CD4-positive, alpha-beta T cell treated with Interleukin-10 for 1 hour (primary cell): Measurements from ENCODE around the gene ST6GALNAC2.
"Not testable (repeated sequence)": the region's sequence is repeated elsewhere in the genome, so short reads cannot be mapped to it uniquely, and the experiment has no call there.

Source experiments
- DNase-seq: peaks from one replicate; pipeline ENCODE4 v3.0.0-alpha.2; 2020

Gene ST6GALNAC2

DNA sequence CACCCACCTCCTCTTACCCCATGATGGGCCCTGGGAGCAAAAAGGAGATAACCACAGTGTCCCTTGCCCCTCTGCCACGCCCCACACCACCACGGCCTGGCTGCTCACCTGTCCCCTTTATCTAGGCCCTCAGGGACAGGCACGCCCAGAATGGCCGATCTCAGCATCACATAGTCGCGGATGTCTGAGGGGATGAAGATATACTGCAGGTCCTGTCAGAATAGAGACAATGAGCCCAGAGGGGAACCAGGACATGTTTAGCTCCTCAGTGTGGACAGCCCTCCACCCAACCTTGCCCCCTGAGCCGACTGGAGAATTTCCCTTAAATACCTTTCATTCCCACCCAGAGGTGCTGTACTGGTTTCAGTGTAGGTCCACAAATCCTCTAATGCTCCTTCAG, 15.2 kb downstream of the ST6GALNAC2 start:
- no peak for DNase-seq

DNA sequence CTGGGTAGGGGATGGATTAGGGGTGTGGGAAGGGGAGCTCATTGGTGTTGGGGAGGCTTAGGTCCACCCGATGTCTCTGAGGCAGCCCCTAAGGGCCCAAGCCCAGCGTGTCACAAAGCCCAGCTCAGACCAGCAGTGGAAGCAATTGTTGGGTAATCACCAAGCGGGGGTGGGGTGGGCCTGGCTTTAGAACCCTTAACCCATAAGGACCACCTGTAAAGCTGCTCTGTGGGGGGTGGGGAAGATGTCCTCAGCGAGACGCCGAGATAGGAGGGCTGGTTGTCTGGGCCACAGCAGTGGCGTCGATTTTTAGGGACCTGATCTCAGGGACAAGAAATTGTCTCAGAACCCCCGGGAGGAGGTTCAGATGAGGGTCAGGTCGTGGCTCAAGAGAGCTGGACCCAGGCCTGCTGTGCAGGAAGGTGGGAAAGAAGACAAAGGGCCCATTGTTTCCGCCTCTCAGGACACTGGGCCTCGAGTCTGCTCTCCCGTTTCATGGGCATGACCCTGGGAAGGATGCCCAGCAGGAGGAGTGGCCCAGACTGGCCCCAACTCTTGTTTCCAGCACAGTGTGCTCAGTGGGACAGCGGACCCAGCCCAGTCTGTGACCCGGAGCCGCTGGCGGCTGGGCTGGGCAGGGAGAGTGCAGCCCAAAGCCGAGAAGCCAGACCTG, 15.9 kb downstream of the ST6GALNAC2 start:
- no peak for DNase-seq

DNA sequence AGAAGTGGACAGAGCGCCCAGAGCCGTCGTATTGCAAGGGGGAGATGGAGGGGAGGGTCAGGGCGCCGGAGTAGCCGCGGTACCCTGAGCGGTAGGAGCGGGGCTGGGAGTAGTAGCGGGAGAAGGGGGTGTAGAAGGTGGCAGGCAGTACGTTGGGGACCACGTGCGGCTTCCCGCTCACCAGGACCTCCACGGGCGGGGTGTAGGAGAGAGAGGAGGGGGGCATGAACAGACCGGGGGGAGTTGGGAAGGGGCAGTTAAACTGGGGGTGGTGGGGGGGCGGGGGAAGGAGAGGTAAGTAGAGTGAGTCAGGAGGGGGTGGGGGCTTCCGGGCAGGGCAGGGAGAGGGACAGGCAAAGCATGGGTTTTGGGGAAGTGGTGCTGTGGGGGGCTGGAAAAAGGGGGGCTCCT, 16.8 kb downstream of the ST6GALNAC2 start:
- no peak for DNase-seq

DNA sequence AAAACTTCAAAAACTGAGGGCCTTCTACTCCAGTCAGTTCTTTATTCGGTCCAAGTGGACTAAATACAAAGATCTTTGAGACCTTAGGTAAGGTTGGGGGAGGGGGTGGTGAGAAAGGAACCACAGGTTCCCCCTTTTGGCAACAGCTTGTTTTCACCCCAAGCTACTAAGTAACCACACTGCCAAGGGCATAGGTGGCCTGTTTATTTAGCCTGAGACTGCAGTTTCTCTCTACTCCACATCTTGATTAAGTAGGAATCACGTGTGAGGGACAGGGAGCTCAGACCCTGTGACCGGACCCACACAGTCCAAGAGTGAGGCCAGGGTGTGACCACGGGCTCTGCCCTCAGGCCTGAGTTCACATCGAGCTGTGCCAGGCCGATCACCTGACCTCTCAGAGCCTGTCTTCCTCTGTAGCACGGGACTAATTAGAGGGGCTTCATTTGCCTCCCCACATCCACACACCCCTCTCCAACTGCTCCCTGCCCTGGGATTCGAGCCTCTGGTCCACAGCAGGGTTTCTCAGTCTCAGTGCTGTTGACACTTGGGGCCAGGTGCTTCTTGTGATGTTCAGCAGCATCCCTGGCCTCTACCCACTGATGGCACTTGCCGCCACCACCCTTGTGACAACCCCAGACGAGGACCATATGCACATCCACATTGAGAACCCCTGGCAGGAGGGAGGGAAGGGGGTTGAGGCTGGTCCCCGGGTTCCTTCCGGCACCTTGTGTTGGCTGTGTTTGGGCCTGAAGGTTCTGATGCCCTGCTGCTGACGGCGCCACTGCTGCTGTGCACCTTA, 17.8 kb downstream of the ST6GALNAC2 start:
- peak; percentile 23 for DNase-seq

DNA sequence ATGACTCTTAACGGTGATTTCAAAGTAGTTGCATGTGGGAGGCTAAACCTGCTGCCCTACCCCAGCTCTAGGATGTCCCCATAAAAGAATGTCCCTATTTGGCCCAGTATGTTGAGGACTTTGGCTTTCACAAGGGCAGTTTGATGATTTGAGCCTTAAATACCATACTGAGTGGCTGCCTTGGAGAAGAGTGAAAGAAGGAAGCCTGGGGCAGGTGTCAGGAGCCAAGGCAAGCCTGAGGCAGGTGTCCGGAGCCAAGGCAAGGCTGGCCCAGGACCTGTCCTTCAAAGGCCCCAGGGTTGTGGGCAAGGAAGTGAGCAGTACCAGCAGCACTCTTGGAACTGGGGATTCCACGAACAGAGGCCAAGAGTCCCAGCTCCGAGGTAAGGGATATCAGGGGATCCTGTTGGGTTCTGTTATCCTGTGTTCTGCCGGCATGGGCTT, 18.6 kb downstream of the ST6GALNAC2 start:
- DNase-seq = no peak

DNA sequence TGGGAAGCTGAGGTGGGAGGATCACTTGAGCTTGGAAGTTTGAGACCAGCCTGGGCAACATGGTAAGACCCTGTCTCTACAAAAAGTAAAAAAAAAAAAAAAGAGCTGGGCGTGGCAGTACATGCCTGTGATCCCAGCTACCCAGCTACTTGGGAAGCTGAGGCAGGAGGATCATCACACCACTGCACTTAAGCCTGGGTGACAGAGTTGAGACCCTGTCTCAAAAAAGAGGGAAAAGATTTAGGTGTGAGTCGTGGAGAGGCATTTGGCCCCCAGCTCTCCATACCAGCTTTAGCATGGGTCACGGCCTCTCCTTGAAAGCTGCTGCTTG, 19.1 kb downstream of the ST6GALNAC2 start:
- no peak for DNase-seq

DNA sequence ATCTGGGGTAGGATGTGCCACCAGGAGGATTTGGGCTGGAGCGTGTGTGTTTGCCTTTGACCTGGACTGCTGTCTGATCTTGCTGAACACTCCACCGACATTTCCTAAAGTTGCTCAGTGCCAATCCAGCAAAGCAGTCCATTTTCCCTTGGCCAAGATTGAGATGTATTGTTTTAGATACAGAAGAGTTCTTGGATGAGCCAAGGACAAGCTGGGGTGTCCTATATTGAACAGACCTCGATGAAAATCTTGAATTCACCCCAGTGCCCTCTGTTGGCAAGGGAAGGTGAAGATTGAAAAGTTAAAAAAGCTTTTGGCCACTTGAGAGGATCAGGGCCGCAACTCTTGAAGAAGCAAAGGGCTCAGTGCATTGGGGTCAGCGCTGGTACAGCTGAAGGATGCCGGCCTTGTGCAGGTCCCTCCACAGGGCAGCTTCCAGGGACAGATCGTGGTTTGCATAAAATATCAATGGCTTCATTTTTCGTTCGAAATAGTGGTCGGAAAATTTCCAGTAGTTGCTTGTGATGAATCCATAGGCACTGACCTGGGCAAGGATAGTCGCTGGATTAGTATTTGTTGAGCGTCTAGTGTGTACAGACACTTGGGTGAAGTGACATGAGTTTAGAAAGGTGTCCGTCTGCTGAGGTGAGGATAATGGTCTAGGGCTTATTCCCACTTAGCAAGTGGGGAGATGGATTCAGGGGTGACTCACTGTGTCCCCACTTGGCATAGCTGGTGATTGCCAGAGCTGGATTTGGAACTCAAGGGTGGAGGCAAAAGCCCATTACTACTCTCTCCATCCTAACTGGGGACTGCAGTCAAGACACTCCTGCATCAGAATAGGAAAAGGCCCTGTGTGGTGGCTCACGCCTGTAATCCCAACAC, 19.7 kb downstream of the ST6GALNAC2 start:
- no peak for DNase-seq

DNA sequence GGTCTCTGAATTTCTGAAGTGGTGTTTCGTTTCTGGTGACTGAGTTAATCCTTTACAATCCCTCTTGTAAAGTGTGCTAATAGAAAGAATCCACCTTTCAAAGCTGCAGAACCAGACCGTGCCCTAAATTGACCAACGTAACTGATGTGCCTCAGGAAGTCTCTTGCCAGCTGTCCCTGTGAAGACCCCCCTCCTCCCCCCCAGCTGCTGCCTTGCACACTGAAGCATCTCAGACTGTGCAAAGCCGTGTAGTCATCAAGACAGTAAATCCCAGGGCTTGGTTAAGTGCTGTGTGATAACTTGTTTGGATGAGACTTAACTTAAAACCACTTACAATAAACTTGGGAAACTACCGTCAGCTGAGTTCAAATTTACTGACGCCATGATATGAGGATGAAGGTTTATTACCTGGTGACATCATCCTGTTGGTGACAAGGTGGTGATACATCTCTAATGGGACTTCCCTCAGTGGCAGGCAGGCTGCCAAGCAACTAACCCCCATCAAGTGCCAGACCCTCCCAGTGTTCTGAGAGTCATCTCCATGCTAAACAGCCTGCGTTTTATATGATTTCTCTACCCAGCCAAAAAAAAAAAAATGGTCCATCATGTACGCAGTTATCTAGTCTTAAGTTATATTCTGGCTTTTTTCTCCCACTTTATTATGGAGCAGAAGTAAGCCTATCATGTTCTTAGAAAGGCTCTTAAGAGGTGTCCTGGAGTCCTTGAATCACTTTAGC, 20.5 kb downstream of the ST6GALNAC2 start:
- DNase-seq = not testable (repeated sequence)

DNA sequence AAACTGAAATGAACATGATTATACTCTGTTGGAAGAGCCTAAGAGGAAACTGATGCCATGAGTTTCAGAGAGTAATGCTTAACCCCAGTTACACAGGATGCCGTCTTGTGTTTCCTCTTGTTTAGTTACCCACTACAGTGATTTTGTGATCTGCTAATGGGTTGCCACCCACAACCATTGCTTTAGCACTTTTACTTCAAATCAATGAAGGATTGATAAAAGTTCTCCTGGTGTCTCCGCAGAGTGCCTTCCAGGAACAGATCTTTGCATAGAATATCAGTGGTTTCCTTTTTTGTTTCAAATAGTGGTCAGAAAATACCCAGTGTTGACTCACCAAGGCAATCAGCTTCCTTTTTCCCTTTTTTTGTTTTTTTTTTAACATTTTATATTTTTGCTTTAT, 22.3 kb downstream of the ST6GALNAC2 start:
- peak; percentile 32 for DNase-seq

DNA sequence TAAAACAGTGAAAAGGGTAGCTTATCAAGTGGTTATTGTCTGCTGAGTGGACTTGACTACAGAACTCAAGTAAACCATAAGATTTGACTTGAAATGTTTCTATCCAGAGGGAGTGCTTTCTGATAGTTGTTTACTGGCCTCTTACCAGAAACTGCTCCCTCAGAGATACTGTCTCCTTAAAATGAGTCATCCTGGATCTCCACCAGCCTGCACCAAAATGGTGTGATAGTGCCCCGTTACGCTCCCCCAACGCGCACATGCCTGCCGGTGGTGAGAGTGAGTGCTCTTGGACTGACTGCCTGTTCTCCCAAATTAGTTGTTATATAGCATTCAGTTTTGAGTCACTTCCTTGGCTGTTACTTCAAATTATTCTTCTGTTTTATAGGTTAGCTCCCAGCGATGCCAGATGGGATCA, 22.9 kb downstream of the ST6GALNAC2 start:
- DNase-seq = no peak

DNA sequence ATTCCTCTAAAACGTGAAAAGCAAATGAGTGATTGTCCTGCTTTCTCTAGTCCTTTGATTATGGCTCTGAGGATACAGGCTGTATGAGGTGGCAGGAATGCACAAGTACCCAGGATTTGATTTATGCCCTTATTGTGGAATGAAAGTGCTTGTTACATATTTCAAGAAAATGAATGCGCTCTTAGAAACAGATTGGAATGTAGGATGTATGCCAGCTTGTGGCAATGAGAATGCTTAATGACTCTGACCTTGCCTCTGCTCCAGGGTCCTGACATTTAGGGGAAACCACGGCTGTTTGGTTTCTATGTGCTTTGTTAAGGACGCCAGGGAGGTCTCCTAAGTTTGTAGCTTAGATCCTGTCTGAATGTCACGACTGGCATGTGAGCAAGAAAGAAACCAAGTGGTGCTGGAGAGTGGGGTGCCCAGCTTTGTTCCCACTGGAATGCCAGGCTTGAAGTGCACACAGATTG, 23.8 kb downstream of the ST6GALNAC2 start:
- DNase-seq = no peak

DNA sequence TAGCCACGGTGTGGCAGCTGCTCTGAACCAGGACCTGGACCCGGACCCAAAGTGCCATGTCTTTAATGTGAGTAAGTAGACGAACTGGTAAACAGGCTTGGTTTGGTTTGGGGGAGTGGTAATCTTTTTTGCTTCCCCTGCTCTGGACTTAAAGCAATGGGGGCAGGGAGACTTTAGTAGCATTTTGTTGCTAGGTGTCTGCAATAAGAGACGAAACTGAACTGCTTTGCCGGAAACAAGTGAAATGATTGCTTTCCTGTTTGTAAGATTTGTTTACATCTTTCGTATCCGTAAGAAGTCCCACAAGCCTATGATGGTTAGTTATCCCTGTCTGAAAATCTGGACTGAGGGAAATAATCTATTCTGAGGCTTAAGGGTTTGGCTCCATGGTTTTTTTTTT, 24.3 kb downstream of the ST6GALNAC2 start:
- DNase-seq = peak; percentile 75

DNA sequence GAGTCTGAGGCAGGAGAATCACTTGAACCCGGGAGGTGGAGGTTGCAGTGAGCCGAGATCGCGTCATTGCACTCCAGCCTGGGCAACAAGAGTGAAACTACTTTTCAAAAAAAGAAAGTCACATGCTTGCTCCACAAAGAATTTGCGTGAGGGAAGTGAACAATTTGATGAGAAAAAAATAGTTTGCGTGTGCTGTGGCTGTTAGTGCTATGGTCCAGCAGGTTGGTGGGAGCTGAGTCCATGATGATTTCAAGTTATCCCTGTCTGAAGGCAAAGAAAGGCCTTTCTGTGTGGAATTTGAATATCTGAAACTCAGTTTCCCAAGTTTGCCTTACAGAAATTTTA, 24.8 kb downstream of the ST6GALNAC2 start:
- no peak for DNase-seq

DNA sequence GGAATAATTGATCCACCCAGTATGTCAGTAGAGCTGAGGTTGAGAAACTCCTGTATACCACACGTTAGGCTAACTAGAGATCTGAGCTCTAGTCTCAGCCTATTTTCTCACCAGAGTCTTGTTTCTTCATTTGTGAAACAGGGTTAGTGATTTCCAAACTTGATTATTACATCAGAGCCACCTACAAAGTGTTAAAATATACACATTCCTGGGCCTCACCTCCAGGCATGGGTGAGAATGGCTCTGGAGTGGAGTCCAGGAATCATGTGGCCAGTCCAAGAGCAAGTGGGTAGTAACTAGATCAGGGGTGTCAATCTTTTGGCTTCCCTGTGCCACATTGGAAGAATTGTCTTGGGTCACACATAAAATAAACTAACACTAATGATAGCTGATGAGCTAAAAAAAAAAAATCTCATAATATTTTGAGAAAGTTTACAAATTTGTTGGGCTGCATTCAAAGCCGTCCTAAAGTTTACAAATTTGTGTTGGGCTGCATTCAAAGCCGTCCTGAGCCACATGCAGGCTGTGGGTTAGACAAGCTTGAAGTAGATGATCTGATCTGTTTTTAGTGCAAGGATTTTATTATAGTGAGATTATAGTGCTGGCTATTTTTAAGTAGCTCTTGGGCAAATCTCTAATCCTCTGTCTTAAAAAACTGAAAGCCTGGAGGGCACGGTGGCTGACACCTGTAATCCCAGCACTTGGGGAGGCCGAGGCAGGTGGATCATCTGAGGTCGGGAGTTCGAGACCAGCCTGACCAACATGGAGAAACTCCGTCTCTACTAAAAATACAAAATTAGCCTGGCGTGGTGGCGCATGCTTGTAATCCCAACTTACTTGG, 25.4 kb downstream of the ST6GALNAC2 start:
- no peak for DNase-seq

DNA sequence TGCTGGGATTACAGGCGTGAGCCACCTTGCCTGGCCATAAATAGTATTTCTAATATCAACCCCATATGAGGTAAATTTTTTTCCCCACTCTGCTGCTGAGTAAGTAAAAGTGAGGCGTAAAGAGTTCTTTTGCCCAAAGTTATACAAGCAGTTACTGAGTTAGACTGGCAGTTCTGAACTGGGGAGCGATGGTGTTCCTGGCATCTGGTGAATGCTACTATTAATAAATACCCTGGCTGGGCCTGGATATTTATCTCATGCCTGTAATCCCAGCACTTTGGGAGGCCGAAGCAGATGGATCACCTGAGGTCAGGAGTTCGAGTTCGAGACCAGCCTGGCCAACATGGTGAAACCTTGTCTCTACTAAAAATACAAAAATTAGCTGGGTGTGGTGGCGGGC, 26.2 kb downstream of the ST6GALNAC2 start:
- DNase-seq = not testable (repeated sequence)

DNA sequence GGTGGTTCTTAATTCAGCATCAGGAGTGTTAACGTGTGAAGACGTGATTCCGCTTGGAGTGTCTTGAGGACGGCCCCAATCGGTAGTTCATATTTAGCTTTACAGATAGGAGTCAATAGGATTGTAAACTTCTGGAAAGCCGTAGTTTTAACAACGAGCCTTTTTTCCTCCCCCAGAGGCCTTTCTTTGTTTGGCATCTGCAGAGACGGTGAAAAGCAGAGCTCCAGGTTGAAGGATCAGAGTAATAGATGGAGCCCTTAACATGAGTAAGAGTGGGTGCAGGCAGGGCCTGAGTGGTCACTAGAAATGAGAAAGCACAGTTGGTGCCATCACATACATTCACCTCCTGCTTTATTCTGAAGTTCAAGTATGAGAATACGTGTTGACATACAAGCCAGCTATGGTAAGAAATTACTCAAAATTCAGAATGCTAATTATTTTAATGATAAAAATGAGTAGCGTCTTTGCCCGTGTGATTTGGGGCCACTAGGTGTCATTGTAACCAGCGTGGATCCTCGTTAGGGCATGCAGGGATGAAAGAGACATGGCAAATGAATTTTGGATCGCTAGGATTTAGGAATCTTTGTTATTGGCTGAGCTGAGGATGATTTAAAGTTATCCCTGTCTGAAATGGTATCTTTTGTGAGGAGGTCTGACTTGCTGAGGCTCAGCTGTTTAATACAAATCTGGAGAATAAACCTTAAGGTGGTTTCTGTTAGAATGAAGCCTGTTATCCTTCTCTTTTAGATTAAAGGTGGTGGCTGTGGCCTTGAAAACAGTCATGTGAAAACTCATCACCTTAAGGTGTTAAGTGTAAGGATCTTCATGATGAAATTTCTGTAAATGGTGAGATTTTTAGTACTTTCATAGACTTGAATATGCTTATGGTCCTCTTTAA, 27.2 kb downstream of the ST6GALNAC2 start:
- peak; percentile 43 for DNase-seq

DNA sequence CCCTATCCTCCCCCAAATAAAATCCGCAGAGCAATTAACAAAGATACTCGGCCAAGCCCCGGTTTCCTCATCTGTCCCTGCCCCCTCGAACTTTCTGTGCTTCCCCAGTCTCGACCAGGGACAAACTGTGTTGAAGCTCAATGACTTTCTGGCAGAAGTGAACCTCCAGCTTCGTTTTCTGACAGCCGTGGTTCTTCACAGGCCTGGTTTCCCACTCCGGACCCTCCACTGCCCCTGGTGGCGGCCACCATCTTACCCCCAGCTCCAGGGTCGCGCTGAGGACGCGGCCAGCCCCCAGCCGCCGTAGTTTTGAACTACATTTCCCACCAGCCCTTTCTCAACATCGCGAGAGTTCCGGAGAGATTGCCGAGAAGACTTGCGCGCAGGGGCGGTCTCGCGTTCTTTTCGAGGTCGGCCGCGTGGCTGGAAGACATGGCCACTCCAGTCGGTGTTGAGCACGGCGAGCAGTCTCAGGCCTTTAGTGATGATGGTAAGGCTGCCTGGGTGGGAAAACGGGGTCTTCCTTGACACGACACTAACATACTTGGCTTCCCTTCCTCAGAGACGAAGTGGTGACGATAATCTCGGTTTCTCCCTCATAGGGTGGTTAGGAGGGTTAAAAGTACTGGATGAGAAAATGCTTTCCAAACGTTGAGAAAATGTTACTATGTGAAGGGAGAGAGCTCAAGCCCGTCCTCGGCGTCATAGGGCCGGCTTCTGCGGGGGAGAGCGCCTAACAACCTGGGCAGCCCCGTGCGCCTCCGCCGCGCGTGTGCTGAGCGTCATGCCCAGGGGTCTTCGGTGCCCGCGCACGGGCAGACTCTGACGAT, 28.1 kb downstream of the ST6GALNAC2 start:
- DNase-seq = peak; percentile 97

DNA sequence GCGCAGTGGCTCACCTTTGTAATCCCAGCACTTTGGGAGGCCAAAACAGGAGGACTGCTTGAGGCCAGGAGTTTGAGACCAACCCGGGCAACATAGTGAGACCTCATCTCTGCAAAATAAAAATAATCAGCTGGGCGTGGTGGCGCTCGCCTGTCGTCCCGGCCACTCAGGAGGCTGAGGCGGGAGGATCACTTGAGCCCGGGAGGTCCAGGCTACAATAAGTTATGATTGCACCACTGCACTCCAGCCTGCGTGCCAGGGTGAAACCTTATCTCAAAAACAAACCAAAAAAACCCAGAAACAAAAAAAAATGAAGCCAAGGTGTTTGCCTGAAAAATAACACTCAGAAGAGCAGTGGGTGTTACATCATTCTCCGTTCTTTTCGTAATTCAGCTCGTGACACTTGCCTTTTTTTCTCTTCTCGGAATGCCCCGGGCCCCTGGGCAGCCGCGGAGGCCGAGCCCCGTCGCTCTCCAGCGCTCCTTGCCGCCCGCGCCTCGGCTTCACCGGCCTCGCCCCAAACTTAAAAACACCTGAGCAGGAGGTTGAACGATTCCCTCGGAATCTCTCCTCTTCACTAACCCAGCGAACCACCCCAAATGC, 28.8 kb downstream of the ST6GALNAC2 start:
- peak; percentile 72 for DNase-seq

DNA sequence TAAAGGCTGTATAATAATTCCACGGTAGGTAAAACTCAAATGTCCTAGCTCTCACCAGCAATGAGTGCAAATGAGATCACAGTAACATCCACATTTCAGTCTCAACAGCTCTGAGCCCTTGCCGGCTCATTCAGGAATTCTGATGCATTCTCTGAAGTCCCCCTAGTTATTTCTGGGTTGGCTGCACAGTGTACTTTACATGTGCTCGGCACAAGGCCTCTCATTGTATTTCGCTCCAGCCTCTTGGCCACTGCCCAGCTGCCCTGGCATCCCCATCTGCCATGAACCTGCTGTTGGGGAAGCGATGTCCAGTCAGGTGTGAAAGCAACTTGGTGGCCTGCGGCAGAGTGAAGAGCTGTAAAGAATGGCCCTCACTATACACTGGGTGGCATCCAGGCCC, 31.5 kb downstream of the ST6GALNAC2 start:
- DNase-seq = no peak
